ENCODE data around the gene LRRC17.

The LRRC17 gene

DNA sequence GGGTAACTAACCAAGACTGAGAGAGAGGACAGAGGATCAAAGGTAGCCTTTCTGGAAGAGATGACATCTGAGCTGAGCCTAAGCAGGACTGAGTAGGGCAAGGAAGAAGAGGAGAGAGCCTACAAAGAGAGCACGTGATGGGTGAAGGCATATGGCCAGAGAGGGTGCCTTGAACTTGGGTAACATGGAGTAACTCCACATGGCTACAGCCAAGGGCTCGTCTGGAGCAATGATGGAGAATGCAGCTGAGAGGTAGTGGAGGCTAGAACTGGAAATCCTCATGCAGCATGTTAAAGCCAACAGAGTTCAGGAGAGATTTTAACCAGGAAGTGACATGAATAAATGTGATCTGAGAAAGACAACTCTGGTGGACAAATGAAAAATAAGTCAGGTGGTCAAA, 77.8 kb downstream of the LRRC17 start:
- no peak for DNase-seq

DNA sequence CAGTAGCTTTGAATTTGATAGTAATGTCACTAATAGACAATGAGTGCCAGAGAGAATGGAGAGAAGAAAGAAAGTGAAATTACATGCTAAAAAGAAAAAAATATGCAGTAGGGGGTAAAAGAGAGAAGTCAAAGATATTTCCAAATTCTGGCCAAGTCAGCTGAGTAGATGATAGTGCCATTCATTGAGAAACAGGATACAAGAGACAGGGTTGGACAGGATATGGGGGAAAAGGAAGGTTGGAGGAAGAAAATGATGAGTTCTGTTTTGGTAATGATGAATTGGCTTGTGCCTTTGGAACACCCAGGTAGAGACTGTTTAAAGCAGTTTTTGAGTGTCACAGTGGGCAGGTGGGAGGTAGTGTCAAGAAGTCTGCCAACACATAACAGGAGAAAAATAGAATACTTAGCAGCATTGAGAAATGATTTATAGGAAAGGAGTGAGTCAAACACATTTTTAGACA, 78.3 kb downstream of the LRRC17 start:
- no peak for DNase-seq

DNA sequence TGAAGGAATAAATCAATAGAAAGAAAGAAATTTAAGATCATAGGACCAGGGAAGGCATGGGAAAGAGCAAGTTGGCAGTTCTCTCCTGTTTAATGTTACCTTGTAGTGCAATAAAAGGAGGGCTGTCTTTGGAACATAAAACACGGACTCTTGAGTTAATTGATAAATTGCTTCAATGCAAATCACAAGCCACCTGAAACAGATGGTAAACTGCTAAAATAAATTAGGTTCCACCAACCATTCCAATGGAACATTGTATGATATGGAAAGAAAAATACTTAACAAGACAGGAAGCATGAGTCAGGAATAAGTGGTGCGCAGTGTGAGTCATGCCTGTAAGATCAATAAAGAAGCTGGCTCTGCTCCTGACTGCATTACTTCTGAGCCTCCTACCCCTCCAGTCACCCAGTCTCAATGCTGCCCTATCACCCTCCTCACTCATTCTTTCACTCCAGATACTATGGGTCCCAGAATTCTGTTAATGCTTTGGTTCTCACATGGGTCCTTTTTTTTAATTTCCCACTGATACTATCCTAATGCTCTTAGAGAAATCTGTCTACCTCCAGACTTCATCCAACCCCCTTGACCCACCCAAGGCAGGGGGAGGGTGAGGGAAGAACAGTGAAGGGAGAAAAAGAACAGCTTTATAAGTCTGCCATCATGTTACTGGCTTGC, 78.9 kb downstream of the LRRC17 start:
- DNase-seq = no peak

DNA sequence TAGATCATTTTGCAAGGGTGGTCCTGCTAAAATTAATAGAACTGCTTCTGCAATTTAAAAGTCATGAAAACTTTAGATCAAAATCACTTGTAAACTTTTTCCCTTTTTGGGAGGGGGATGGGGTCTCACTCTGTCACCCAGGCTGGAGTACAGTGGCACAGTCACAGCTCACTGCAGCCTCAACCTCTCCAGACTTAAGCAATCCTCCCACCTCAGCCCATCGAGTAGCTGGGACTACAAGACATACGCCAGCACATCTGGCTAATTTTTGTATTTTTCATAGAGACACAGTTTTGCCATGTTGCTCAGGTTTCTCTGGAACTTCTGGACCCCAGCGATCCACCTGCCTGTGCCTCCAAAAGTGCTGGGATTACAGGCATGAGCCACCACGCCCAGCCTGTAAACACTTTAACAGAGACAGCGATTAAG, 79.7 kb downstream of the LRRC17 start:
- no peak for DNase-seq

DNA sequence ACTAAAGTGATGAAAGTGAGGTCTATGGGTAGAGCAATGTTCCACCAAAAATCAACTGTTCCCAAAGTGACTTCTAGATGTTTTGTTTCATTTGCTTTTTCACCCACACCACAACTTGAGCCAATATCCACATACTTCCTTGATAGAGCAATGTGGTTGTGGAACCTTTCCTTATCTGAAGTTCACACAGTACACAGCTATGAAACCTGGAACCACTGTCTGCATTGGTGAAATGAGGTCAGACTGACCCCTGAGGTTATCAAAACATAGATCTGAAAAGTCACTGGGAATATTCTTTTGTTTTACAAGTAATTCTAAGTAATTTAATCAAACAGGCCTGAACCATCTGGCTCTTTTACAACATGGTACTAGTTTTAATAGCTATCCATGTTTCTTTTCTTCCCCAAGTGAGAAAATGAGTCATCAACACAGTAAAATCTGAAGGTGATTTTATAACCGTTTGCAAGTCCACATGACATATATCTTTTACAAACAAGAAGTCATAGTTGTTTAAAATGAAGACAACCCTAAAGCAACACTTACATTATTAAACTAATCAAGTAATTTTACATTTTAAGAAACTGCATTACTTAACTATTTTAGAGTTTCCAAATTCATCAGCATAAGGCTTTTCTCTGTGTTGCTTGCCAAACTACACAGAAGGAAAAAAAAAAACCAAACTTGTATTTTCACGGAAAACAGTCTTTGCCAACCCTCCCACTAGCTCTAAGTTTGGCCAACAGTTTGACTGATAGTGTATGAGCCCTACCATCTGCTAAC, 80.3 kb downstream of the LRRC17 start:
- no peak for DNase-seq

DNA sequence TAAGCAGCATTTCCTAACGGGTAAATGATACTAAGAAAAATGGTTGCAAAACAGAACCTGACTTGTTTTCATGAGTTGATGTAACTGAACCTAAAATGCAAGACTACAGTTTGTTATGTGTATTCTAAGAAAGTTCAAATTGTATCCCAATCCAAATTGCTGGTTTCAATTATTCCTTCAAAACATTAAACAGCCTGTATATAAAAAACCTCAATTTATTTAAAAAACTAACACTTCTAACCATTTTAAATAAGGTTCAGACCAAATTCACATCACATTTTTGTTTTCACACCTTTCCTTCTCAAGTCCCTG, 80.9 kb downstream of the LRRC17 start:
- DNase-seq = no peak

DNA sequence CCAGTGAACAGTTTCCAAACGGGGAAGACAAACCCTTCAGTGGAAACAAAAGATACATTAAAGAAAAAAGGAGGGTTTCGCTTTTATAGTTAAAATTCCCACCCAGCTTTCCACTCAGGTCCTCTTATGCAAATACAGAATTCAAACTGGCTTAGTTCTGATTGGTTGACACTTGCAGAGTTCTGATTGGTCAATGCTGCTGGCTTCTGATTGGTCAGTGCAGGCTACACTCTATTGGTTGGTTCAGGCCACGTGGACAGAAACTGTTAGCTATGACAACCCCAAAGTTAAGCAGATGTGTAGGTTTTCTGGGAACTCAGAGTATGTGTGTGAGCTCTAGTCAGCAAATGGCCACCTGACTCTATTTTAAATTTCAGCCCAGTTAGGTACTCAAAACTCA, 81.8 kb downstream of the LRRC17 start:
- no peak for DNase-seq
